CD14-positive monocyte (primary cell): ENCODE results near the gene SLC45A3. TPM values are rescaled to one million over a fixed set of nuclear protein-coding genes. Genes with fewer than 3 reads are reported as not detected.

Experiments used
- DNase-seq, 3 donors: peaks; one replicate each; pipeline ENCODE4 v3.0.0-alpha.2; 2011 to 2022
- H2AFZ ChIP-seq: 2 replicates; pipeline ENCODE4 v1.6.0; 2012; ENCODE audit warnings: mild to moderate bottlenecking, low read depth, low read length, inconsistent platforms; ENCODE audit not compliant: insufficient read depth, poor library complexity, severe bottlenecking
- H3K27ac ChIP-seq, 2 donors: 1 replicate in 1 of 2; 2 replicates in 1 of 2; pipeline ENCODE4 v1.5.1; 2012 to 2013; ENCODE audit warnings: low read length in 2 of 2, control low read depth in 1 of 2, inconsistent platforms in 1 of 2, low read depth in 1 of 2, mild to moderate bottlenecking in 1 of 2
- H3K27me3 ChIP-seq, 2 donors: one replicate each; pipeline versions ENCODE4 v1.6.0 to v1.6.1; 2011 to 2013; ENCODE audit warnings: low read length in 2 of 2; ENCODE audit not compliant: control insufficient read depth in 2 of 2, insufficient read depth in 2 of 2
- H3K36me3 ChIP-seq, 2 donors: replicated peaks in 1 of 2; 1 replicate in 1 of 2; 2 replicates in 1 of 2; pipeline versions ENCODE4 v1.5.1 to v1.6.1; 2012 to 2013; ENCODE audit warnings: low read length in 2 of 2, control low read depth in 1 of 2, inconsistent platforms in 1 of 2, mild to moderate bottlenecking in 1 of 2; ENCODE audit not compliant: insufficient read depth in 2 of 2, control insufficient read depth in 1 of 2
- H3K4me1 ChIP-seq, 2 donors: 1 replicate in 1 of 2; 2 replicates in 1 of 2; pipeline versions ENCODE4 v1.5.1 to v1.6.1; 2012 to 2013; ENCODE audit warnings: low read length in 2 of 2, control low read depth in 1 of 2, inconsistent platforms in 1 of 2, mild to moderate bottlenecking in 1 of 2, moderate library complexity in 1 of 2; ENCODE audit not compliant: insufficient read depth in 2 of 2, control insufficient read depth in 1 of 2
- H3K4me2 ChIP-seq: replicated peaks from 2 replicates; pipeline ENCODE3; 2012; ENCODE audit warnings: low read length, moderate library complexity, mild to moderate bottlenecking; ENCODE audit not compliant: poor library complexity, severe bottlenecking; ENCODE audit errors: extremely low read depth
- H3K4me3 ChIP-seq, 3 experiments: fragments of 200-600 bp in 1 of 3; sonication (generic) in 1 of 3; replicated peaks in 1 of 3; 1 replicate in 2 of 3; 2 replicates in 1 of 3; pipeline ENCODE4 v1.5.1; 2011 to 2013; ENCODE audit warnings: low read length in 3 of 3, mild to moderate bottlenecking in 3 of 3, control low read depth in 2 of 3, low read depth in 2 of 3, inconsistent platforms in 1 of 3, moderate library complexity in 1 of 3
- H3K79me2 ChIP-seq: 2 replicates; pipeline ENCODE4 v1.6.0; 2012; ENCODE audit warnings: mild to moderate bottlenecking, control low read depth, inconsistent platforms, low read length, moderate library complexity; ENCODE audit not compliant: insufficient read depth
- H3K9ac ChIP-seq: 2 replicates; pipeline ENCODE4 v1.6.0; 2017; ENCODE audit warnings: low read length, mild to moderate bottlenecking; ENCODE audit not compliant: insufficient read depth, poor library complexity, severe bottlenecking
- H3K9me3 ChIP-seq, 2 donors: replicated peaks in 1 of 2; 1 replicate in 1 of 2; 2 replicates in 1 of 2; pipeline versions ENCODE4 v1.5.1 to v1.6.1; 2012 to 2013; ENCODE audit warnings: low read length in 2 of 2, control low read depth in 1 of 2; ENCODE audit not compliant: control insufficient read depth in 1 of 2, insufficient read depth in 1 of 2
- H4K20me1 ChIP-seq: 2 replicates; pipeline ENCODE4 v1.6.0; 2012; ENCODE audit warnings: mild to moderate bottlenecking, low read length, control low read depth, moderate library complexity; ENCODE audit not compliant: insufficient read depth
- H3K27ac Mint-ChIP-seq, 7 donors: one replicate each; pipeline ENCODE4 v1.8.0; 2020; ENCODE audit warnings: mild to moderate bottlenecking in 7 of 7, mixed read lengths in 7 of 7, moderate library complexity in 6 of 7, inconsistent platforms in 2 of 7
- H3K27me3 Mint-ChIP-seq, 3 donors: one replicate each; pipeline ENCODE4 v1.8.0; 2021 to 2022; ENCODE audit warnings: low read depth in 3 of 3, mild to moderate bottlenecking in 3 of 3, mixed read lengths in 3 of 3, moderate library complexity in 3 of 3, inconsistent platforms in 1 of 3
- H3K36me3 Mint-ChIP-seq, 2 donors: one replicate each; pipeline ENCODE4 v1.8.0; 2020; ENCODE audit warnings: mixed read lengths in 2 of 2, inconsistent platforms in 1 of 2, mild to moderate bottlenecking in 1 of 2
- H3K4me1 Mint-ChIP-seq: one replicate; pipeline ENCODE4 v1.8.0; 2020; ENCODE audit warnings: mild to moderate bottlenecking, mixed read lengths
- H3K4me3 Mint-ChIP-seq, 2 donors: one replicate each; pipeline ENCODE4 v1.8.0; 2020; ENCODE audit warnings: mild to moderate bottlenecking in 2 of 2, mixed read lengths in 2 of 2, moderate library complexity in 1 of 2
- H3K9me3 Mint-ChIP-seq, 7 donors: one replicate each; pipeline ENCODE4 v1.8.0; 2020 to 2022; ENCODE audit warnings: mixed read lengths in 7 of 7, mild to moderate bottlenecking in 6 of 7, moderate library complexity in 6 of 7, inconsistent platforms in 2 of 7
- CTCF ChIP-seq: fragments of 200-600 bp; IDR thresholded peaks from one replicate; pipeline ENCODE4 v1.8.0; 2022; ENCODE audit warnings: antibody characterized with exemption, mild to moderate bottlenecking
- WGBS: methylation state at CpG from one replicate; pipeline ENCODE4 v1.1.5; 2013; ENCODE audit warnings: missing lambda C conversion rate; ENCODE audit not compliant: insufficient coverage; 5-methylcytosine and 5-hydroxymethylcytosine counted together
- intact Hi-C, 2 donors: fragments of 100-400 bp; cut with micrococcal nuclease; formaldehyde crosslinking; loops; one replicate each; pipeline versions ENCODE4 v1.15.0 to v1.15.1; 2023
- polyA minus RNA-seq: library from RNA; depleted of rRNA, polyadenylated mRNA; stranded (reverse); fragments of >200 nt; gene quantifications from 2 replicates; pipeline ENCODE4 v1.2.3, GENCODE V29; 2012
- polyA plus RNA-seq, 3 donors: library from polyadenylated mRNA; depleted of rRNA in 1 of 3; unstranded in 2 of 3; stranded (reverse) in 1 of 3; fragments of 300-500 nt in 2 of 3; fragments of >200 nt in 1 of 3; fragmentation: Illumina TruSeq in 2 of 3; gene quantifications; 1 replicate in 2 of 3; 2 replicates in 1 of 3; pipeline ENCODE4 v1.2.3, GENCODE V29; 2012 to 2021
- total RNA-seq, 12 experiments: library from RNA in 1 of 12; stranded (reverse) in 1 of 12; fragments of 120-200 nt in 1 of 12; gene quantifications; one replicate each; pipeline ENCODE4 v1.2.4 and lab custom pipeline; 2013 to 2026; ENCODE audit warnings: mixed read lengths in 6 of 12, inconsistent platforms in 1 of 12

Gene SLC45A3, protein sequence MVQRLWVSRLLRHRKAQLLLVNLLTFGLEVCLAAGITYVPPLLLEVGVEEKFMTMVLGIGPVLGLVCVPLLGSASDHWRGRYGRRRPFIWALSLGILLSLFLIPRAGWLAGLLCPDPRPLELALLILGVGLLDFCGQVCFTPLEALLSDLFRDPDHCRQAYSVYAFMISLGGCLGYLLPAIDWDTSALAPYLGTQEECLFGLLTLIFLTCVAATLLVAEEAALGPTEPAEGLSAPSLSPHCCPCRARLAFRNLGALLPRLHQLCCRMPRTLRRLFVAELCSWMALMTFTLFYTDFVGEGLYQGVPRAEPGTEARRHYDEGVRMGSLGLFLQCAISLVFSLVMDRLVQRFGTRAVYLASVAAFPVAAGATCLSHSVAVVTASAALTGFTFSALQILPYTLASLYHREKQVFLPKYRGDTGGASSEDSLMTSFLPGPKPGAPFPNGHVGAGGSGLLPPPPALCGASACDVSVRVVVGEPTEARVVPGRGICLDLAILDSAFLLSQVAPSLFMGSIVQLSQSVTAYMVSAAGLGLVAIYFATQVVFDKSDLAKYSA
- 0.42 TPM for total RNA-seq (2013)
- under 1 TPM in 2 of 3 donors, not detected in 1; 0.11 to 0.61 TPM for polyA plus RNA-seq
- polyA minus RNA-seq, result 0.56 and 0.83 TPM in 2 replicates
- 0.06 to 5.7 (median 3.5) reads per million in 11 experiments for total RNA-seq (lab: John Stamatoyannopoulos, UW)

DNA sequence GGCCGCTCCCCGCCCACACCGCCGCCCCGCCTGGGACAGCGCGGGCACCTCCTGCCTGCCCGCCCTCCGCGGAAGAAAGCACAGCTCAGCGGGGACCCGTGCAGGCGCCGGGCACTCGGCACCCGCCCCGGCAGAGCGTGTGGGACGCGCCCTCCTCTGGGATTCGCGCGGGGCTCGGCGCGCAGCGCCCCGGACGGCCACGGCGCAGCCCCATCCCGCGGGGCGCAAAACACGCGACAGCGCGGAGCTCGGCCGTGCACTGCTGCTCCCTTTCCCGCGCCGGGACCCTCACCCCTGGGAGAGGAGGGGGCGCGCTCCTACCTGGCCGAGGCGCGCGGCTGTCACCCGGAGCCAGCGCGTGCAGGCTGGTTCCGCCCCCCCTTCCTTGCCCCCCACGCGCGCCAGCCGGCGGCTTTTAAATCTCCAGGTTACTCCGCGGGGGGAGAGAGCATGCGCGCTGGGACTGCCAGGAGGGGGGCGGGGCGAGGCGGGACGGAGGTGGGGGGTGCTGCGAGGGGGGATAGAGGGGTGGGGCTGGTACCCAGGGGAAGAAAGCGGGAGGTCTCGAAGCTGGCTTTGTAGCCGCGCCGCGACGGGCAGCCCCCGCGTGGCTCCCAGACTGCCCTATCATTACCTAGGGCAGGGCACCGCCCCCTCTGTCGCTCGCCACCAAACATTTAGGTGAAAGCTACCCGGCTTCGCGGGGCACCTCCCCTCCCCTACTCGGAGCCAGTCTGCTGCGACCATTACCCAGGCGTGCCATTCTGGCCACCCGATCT, at the start of gene SLC45A3:
Gene SLC45A3 (minus strand): TSS at position 437 of the 779 bp plus-strand sequence. CDS start 15,853 bp downstream, outside the sequence.
- Histone ChIP-seq H3K27ac (no peak within 1 kb of the TSS), H3K36me3 (no peaks in the 10 kb centered on the region), H3K4me3 (peak within 1 kb of the TSS; percentile 8 to 74 (median 50)), H2AFZ (peak within 1 kb of the TSS; percentile 68), H3K27me3 (peaks cover 7 to 26% of the 10 kb centered on the region in 2 donors), H3K9me3 (peaks cover 0 to 6% of the 10 kb centered on the region in 2 donors), H4K20me1 (no peaks in the 10 kb centered on the region), H3K79me2 (no peaks in the 10 kb centered on the region), H3K4me2 (peak within 1 kb of the TSS; percentile 86), H3K9ac (peak within 1 kb of the TSS; percentile 51), H3K4me1 (peaks cover 19 to 30% of the 10 kb centered on the region in 2 donors)
- no peak for DNase-seq
- 0% methylated on average over 46 of the region's 86 CpGs for WGBS
- Mint-ChIP-seq H3K4me1 (peaks cover 24% of the 10 kb centered on the region), H3K27ac (peak within 1 kb of the TSS in 4 of 7 donors; percentile 44 to 74 (median 57)), H3K4me3 (peak within 1 kb of the TSS; percentile 81 to 87), H3K27me3 (peaks cover 24 to 35% (median 35%) of the 10 kb centered on the region in 3 donors), H3K36me3 (peaks cover 0 to 7% of the 10 kb centered on the region in 2 donors), H3K9me3 (peaks cover 0 to 11% (median 1%) of the 10 kb centered on the region in 7 donors)
- TF ChIP-seq CTCF, result no peak
- intact Hi-C loops, result no loop called here

DNA sequence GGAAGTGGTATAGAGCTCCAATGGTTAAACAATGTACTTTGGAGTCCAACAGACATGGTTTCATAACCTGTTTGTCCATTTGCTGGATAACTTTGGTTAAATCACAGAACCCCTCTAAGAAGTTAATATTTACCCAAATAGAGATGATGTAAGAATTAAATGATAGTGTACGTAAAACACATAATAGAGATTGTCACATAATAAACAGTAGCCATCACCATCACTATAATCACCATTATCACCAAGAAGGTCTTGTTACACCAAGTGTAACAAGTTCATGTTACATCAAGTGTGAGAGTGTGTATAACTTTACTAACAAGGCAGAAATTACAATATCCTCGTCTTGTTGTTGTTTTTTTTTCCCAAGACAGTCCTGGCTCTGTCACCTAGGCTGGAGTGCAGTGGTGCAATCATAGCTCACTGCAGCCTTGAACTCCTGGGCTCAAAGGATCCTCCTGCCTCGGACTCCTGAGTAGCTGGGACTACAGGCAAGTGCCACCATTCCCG, 46.4 kb upstream of the SLC45A3 start:
- peaks cover 73% of the 10 kb centered on the region for H3K79me2 ChIP-seq
- H4K20me1 ChIP-seq, result peaks cover 5% of the 10 kb centered on the region
- no peaks in the 10 kb centered on the region for H3K9me3 Mint-ChIP-seq
- H3K27ac ChIP-seq, result no peak overlapping the region
- H3K4me2 ChIP-seq, result no peak overlapping the region
- H3K27me3 Mint-ChIP-seq, result no peaks in the 10 kb centered on the region
- H3K4me3 ChIP-seq, result no peak overlapping the region
- H3K36me3 Mint-ChIP-seq, result peaks cover 40 to 67% of the 10 kb centered on the region in 2 donors
- no peak overlapping the region for H3K9ac ChIP-seq
- no peak overlapping the region for H3K4me3 Mint-ChIP-seq
- TF ChIP-seq CTCF, result no peak
- H3K4me1 Mint-ChIP-seq, result no peaks in the 10 kb centered on the region
- intact Hi-C loops, result no loop called here
- WGBS, result 100% methylated on average over 3 of the region's 4 CpGs
- peak overlapping the region in 3 of 7 donors; percentile 25 to 63 (median 43) for H3K27ac Mint-ChIP-seq
- no peak overlapping the region for H2AFZ ChIP-seq
- no peaks in the 10 kb centered on the region for H3K4me1 ChIP-seq
- no peaks in the 10 kb centered on the region for H3K27me3 ChIP-seq
- H3K36me3 ChIP-seq, result peaks cover 34 to 77% of the 10 kb centered on the region in 2 donors
- no peak for DNase-seq
- H3K9me3 ChIP-seq, result no peaks in the 10 kb centered on the region
